Psoas muscle (tissue), 8 donors: ENCODE measurements around the gene CFHR3. TPM values are rescaled to one million over a fixed set of nuclear protein-coding genes. Genes with fewer than 3 reads are reported as not detected.
"Not testable (repeated sequence)": the region's sequence is repeated elsewhere in the genome, so short reads cannot be mapped to it uniquely, and the experiment has no call there.

Experiments
- ATAC-seq, 4 donors: fragments of 200-7000 bp; cut with Tn5 transposase; one replicate each; pipeline ENCODE4 v1.9.1; 2020; ENCODE audit warnings: moderate library complexity in 3 of 4, mild to moderate bottlenecking in 2 of 4
- DNase-seq, 2 donors: peaks; one replicate each; pipeline ENCODE4 v3.0.0-alpha.2; 2020
- H3K27ac ChIP-seq: fragments of 200-600 bp; one replicate; pipeline ENCODE4 v1.8.0; 2022
- H3K27me3 ChIP-seq, 3 donors: fragments of 200-600 bp in 1 of 3; one replicate each; pipeline versions ENCODE4 v1.6.1 to v1.8.0; 2013 to 2022; ENCODE audit warnings: low read length in 2 of 3, mild to moderate bottlenecking in 2 of 3, moderate library complexity in 1 of 3; ENCODE audit not compliant: insufficient read depth in 3 of 3
- H3K36me3 ChIP-seq, 2 donors: fragments of 200-600 bp in 1 of 2; one replicate each; pipeline versions ENCODE4 v1.6.1 to v1.8.0; 2013 to 2022; ENCODE audit warnings: low read depth in 1 of 2, mild to moderate bottlenecking in 1 of 2, moderate library complexity in 1 of 2; ENCODE audit not compliant: insufficient read depth in 1 of 2
- H3K4me1 ChIP-seq: fragments of 200-600 bp; one replicate; pipeline ENCODE4 v1.8.0; 2022
- H3K4me3 ChIP-seq: fragments of 200-600 bp; one replicate; pipeline ENCODE4 v1.8.0; 2022; ENCODE audit warnings: mild to moderate bottlenecking
- H3K9me3 ChIP-seq: fragments of 200-600 bp; one replicate; pipeline ENCODE4 v1.8.0; 2022
- CTCF ChIP-seq: fragments of 200-600 bp; IDR thresholded peaks from one replicate; pipeline ENCODE4 v1.8.0; 2022; ENCODE audit warnings: antibody characterized with exemption
- WGBS, 3 donors: extraction: QIAGEN DNeasy Blood & Tissue Kit; methylation state at CpG; one replicate each; pipeline versions ENCODE4 v1.1.6 to v1.1.7; 2013; 5-methylcytosine and 5-hydroxymethylcytosine counted together
- intact Hi-C, 2 donors: fragments of 100-400 bp; cut with DNase I; formaldehyde crosslinking; loops; one replicate each; pipeline versions ENCODE4 v1.11.0 to v1.14.2; 2022
- polyA plus RNA-seq, 3 donors: library from polyadenylated mRNA; stranded (reverse); fragments of 200-250 nt; gene quantifications; one replicate each; pipeline ENCODE4 v1.2.3, GENCODE V29; 2013
- total RNA-seq, 4 donors: library from RNA; stranded (reverse); fragmentation: NEBNext Ultra II Directional in 2 of 4; extraction: Animal tissue kit (Norgen Biotek cat#: 25700) in 2 of 4; gene quantifications; one replicate each; pipeline versions ENCODE4 v1.2.1 to v1.2.4, GENCODE V29; 2021 to 2023
- donor health status: healthy with polysubstance abuse.
- donor health status: DM: no; HTN: no; CAD: no; lungs with moderate emphysema.
- donor health status: Bipolar disorder and iron deficiency.
- donor health status: healthy.
- donor health status: DM: yes; HTN: yes; CAD: no.
- donor health status: DM: no; HTN: no; CAD: no.
- donor health status: DM: no; HTN: no; CAD: no.
- donor health status: DM: yes; HTN: yes; CAD: no.

The CFHR3 gene
- total and polyA plus RNA-seq, 7 donors = 0.09 to 0.16 (median 0.11) TPM; not detected in 4

DNA sequence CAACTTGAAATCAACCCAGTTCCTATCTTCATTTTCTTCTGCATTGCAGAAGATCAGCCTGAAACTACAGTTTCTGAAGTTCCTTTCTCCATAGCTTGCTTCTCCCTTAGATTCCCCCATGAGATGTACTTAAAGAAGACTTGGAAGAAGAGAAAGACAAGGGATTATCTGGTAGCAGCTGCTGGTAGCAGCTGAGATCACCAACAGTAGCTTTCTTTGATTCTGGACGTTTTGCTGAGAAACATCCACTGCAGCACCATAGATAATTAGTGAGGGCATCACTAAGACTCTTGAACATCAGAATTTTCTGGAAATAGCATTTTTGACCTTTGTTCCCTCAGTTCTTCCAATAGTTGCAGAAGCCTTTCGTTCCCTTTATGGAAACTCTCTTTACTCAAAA is 465 bp upstream of the CFHR3 start:
- ATAC-seq (no peak), DNase-seq (no peak)
- no peaks in the 10 kb centered on the region for H3K27me3 ChIP-seq
- H3K36me3 ChIP-seq = no peaks in the 10 kb centered on the region
- H3K4me1 ChIP-seq = no peaks in the 10 kb centered on the region
- 17 to 46% (median 18%) methylated on average over 2 of the region's 2 CpGs for WGBS, 3 donors
- H3K27ac ChIP-seq = no peak overlapping the region
- intact Hi-C loops = no loop called here
- H3K9me3 ChIP-seq = no peaks in the 10 kb centered on the region
- no peak for TF ChIP-seq CTCF
- H3K4me3 ChIP-seq = no peak overlapping the region

- intact Hi-C loops = no loop called here
- Histone ChIP-seq H3K27ac (no peak overlapping the region), H3K9me3 (no peaks in the 10 kb centered on the region), H3K27me3 (no peaks in the 10 kb centered on the region), H3K4me3 (no peak overlapping the region), H3K36me3 (no peaks in the 10 kb centered on the region), H3K4me1 (no peaks in the 10 kb centered on the region)
- DNase-seq (no peak), ATAC-seq (no peak)
- TF ChIP-seq CTCF = no peak
- WGBS, 3 donors = 83 to 92% (median 89%) methylated on average over 13 of the region's 13 CpGs
Observed at GRCh38 chr1:196777603-196778002, 3.0 kb downstream of the CFHR3 start.

- no peak overlapping the region for H3K4me3 ChIP-seq
- WGBS, 3 donors = 95 to 100% (median 97%) methylated on average over 1 of the region's 1 CpG
- no peaks in the 10 kb centered on the region for H3K4me1 ChIP-seq
- no peak for DNase-seq
- TF ChIP-seq CTCF = no peak
- intact Hi-C loops = no loop called here
- H3K9me3 ChIP-seq = no peaks in the 10 kb centered on the region
- no peaks in the 10 kb centered on the region for H3K27me3 ChIP-seq
- no peak for ATAC-seq
- no peak overlapping the region for H3K27ac ChIP-seq
- no peaks in the 10 kb centered on the region for H3K36me3 ChIP-seq
Observed at GRCh38 chr1:196779093-196779492, 4.5 kb downstream of the CFHR3 start.

- intact Hi-C loops, H3K9me3 ChIP-seq, H3K27ac ChIP-seq, H3K4me3 ChIP-seq, DNase-seq, H3K4me1 ChIP-seq, ATAC-seq, H3K27me3 ChIP-seq, H3K36me3 ChIP-seq: not testable (repeated sequence)
- WGBS, 3 donors = 96 to 100% methylated on average over 1 of the region's 1 CpG; no CpG with 5 or more reads in 1 of the 3 donors
Observed at GRCh38 chr1:196791252-196791651, 16.6 kb downstream of the CFHR3 start.

DNA sequence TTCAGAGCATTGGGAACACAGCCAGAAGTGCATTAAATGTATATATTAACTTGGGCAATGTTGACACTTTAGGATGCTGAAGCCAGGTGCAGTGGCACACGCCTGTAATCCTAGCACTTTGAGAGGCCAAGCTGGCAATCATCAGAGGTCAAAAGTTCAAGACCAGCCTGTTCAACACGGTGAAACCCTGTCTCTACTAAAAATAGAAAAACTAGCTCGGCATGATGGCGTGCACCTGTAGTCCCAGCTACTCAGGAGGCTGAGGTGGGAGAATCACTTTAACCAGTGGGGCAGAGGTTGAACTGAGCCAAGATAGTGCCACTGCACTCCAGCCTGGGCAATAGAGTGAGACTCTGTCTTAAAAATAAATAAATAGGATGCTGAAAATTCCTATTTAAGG is 19.5 kb downstream of the CFHR3 start:
- H3K27me3 ChIP-seq, H3K4me1 ChIP-seq, H3K9me3 ChIP-seq, DNase-seq, H3K27ac ChIP-seq, intact Hi-C loops, ATAC-seq, H3K4me3 ChIP-seq, H3K36me3 ChIP-seq: not testable (repeated sequence)
- WGBS, 3 donors = 11 to 32% (median 31%) methylated on average over 4 of the region's 4 CpGs

- 25 to 72% (median 45%) methylated on average over 2 of the region's 2 CpGs for WGBS, 3 donors
- H3K4me1 ChIP-seq = no peaks in the 10 kb centered on the region
- TF ChIP-seq CTCF = no peak
- ATAC-seq (no peak), DNase-seq (no peak)
- no peaks in the 10 kb centered on the region for H3K36me3 ChIP-seq
- H3K27me3 ChIP-seq = no peaks in the 10 kb centered on the region
- no peak overlapping the region for H3K4me3 ChIP-seq
- H3K9me3 ChIP-seq = no peaks in the 10 kb centered on the region
- H3K27ac ChIP-seq = no peak overlapping the region
- intact Hi-C loops = no loop called here
Observed at GRCh38 chr1:196797891-196798290, 23.3 kb downstream of the CFHR3 start.

GRCh38 chr1:196801920-196802319 is 27.3 kb downstream of the CFHR3 start:
- H3K36me3 ChIP-seq, intact Hi-C loops, H3K4me1 ChIP-seq, H3K27me3 ChIP-seq, DNase-seq, H3K27ac ChIP-seq, ATAC-seq, H3K9me3 ChIP-seq, H3K4me3 ChIP-seq: not testable (repeated sequence)
- 24 to 69% (median 58%) methylated on average over 1 of the region's 1 CpG for WGBS, 3 donors
